ENCODE results near the gene RAB38. TPM values are rescaled to one million over a fixed set of nuclear protein-coding genes. Genes with fewer than 3 reads are reported as not detected.

Gene RAB38
- polyA plus RNA-seq, 3 donors, result 0.25 to 1.3 (median 0.69) TPM

GRCh38 chr11:88098289-88098688 is 77.0 kb downstream of the RAB38 start:
- no peaks in the 10 kb centered on the region for H3K9me3 ChIP-seq (replicated peaks in 1 of 2; ENCODE audit: control insufficient read depth in 1 of 2, insufficient read depth in 1 of 2, low read length in 2 of 2)
- DNase-seq, result no peak
- no peak overlapping the region for H3K4me2 ChIP-seq (replicated peaks; ENCODE audit: extremely low read depth, low read length, poor library complexity, severe bottlenecking)
- intact Hi-C loops (cut with micrococcal nuclease), result no loop called here
- no peak overlapping the region for H3K27ac ChIP-seq (ENCODE audit: low read depth in 1 of 2, low read length in 2 of 2)
- H3K36me3 ChIP-seq (replicated peaks in 1 of 2; ENCODE audit: control insufficient read depth in 1 of 2, insufficient read depth in 2 of 2, low read length in 2 of 2), result no peaks in the 10 kb centered on the region
- no peak overlapping the region for H3K4me3 ChIP-seq (replicated peaks in 1 of 3; ENCODE audit: low read depth in 2 of 3, low read length in 3 of 3)
- Mint-ChIP-seq H3K27me3 (ENCODE audit: low read depth in 3 of 3) (no peaks in the 10 kb centered on the region), H3K4me3 (no peak overlapping the region), H3K4me1 (peaks cover 8% of the 10 kb centered on the region), H3K9me3 (no peaks in the 10 kb centered on the region), H3K27ac (no peak overlapping the region), H3K36me3 (no peaks in the 10 kb centered on the region)
- no peak overlapping the region for H2AFZ ChIP-seq (ENCODE audit: insufficient read depth, low read depth, low read length, poor library complexity, severe bottlenecking)
- H4K20me1 ChIP-seq (ENCODE audit: insufficient read depth, low read length), result no peaks in the 10 kb centered on the region
- no peak overlapping the region for H3K9ac ChIP-seq (ENCODE audit: insufficient read depth, low read length, poor library complexity, severe bottlenecking)
- no peaks in the 10 kb centered on the region for H3K79me2 ChIP-seq (ENCODE audit: insufficient read depth, low read length)
- no peaks in the 10 kb centered on the region for H3K27me3 ChIP-seq (ENCODE audit: control insufficient read depth in 2 of 2, insufficient read depth in 2 of 2, low read length in 2 of 2)
- TF ChIP-seq CTCF (IDR thresholded peaks at IDR 0.05), result no peak
- peaks cover 0 to 5% of the 10 kb centered on the region in 2 donors for H3K4me1 ChIP-seq (ENCODE audit: control insufficient read depth in 1 of 2, insufficient read depth in 2 of 2, low read length in 2 of 2)

GRCh38 chr11:88089134-88089533 is 86.1 kb downstream of the RAB38 start:
- intact Hi-C loops (cut with micrococcal nuclease), result no loop called here

More at GRCh38 chr11:88089134-88089533, 86.1 kb downstream of the RAB38 start:
- Histone ChIP-seq H3K4me2 (replicated peaks; ENCODE audit: extremely low read depth, low read length, poor library complexity, severe bottlenecking) (no peak overlapping the region), H3K9ac (ENCODE audit: insufficient read depth, low read length, poor library complexity, severe bottlenecking) (no peak overlapping the region), H3K4me1 (ENCODE audit: control insufficient read depth in 1 of 2, insufficient read depth in 2 of 2, low read length in 2 of 2) (no peaks in the 10 kb centered on the region), H3K27ac (ENCODE audit: low read depth in 1 of 2, low read length in 2 of 2) (no peak overlapping the region), H4K20me1 (ENCODE audit: insufficient read depth, low read length) (no peaks in the 10 kb centered on the region), H3K4me3 (replicated peaks in 1 of 3; ENCODE audit: low read depth in 2 of 3, low read length in 3 of 3) (no peak overlapping the region), H3K79me2 (ENCODE audit: insufficient read depth, low read length) (no peaks in the 10 kb centered on the region), H3K27me3 (ENCODE audit: control insufficient read depth in 2 of 2, insufficient read depth in 2 of 2, low read length in 2 of 2) (no peaks in the 10 kb centered on the region), H2AFZ (ENCODE audit: insufficient read depth, low read depth, low read length, poor library complexity, severe bottlenecking) (no peak overlapping the region), H3K9me3 (replicated peaks in 1 of 2; ENCODE audit: control insufficient read depth in 1 of 2, insufficient read depth in 1 of 2, low read length in 2 of 2) (no peaks in the 10 kb centered on the region), H3K36me3 (replicated peaks in 1 of 2; ENCODE audit: control insufficient read depth in 1 of 2, insufficient read depth in 2 of 2, low read length in 2 of 2) (no peaks in the 10 kb centered on the region)
- H3K27me3 Mint-ChIP-seq (ENCODE audit: low read depth in 3 of 3), result peaks cover 0 to 4% (median 0%) of the 10 kb centered on the region in 3 donors
- 83% methylated on average over 1 of the region's 1 CpG for WGBS (ENCODE audit: insufficient coverage)
- DNase-seq, result no peak
- H3K4me3 Mint-ChIP-seq, result no peak overlapping the region
- no peak for TF ChIP-seq CTCF (IDR thresholded peaks at IDR 0.05)
- peaks cover 0 to 6% (median 0%) of the 10 kb centered on the region in 7 donors for H3K9me3 Mint-ChIP-seq
- H3K27ac Mint-ChIP-seq, result no peak overlapping the region
- no peaks in the 10 kb centered on the region for H3K4me1 Mint-ChIP-seq
- no peaks in the 10 kb centered on the region for H3K36me3 Mint-ChIP-seq
